WTC11 (cell line): ENCODE results near the gene ARMC7. TPM values are rescaled to one million over a fixed set of nuclear protein-coding genes. Genes with fewer than 3 reads are reported as not detected.
"Not testable (repeated sequence)": the region's sequence is repeated elsewhere in the genome, so short reads cannot be mapped to it uniquely, and the experiment has no call there.

Source experiments
- ATAC-seq: fragments of 200-7000 bp; cut with Tn5 transposase; 2 replicates; pipeline ENCODE4 v1.10.0; 2021; ENCODE audit warnings: mild to moderate bottlenecking, moderate library complexity
- CTCF ChIA-PET: fragments of 300-600 bp; sonication (Branson Sonifier 250); formaldehyde crosslinking; loops from one replicate; lab custom pipeline; 2021; ENCODE audit warnings: antibody characterized with exemption; lab: Charles Lee
- POLR2A ChIA-PET: fragments of 350-600 bp; sonication (Branson Sonifier 250); formaldehyde crosslinking; loops from one replicate; lab custom pipeline; 2021; ENCODE audit warnings: antibody characterized with exemption; lab: Charles Lee
- DNase-seq: peaks from one replicate; pipeline ENCODE4 v3.0.0; 2021; ENCODE audit warnings: low spot score
- H3K27ac Mint-ChIP-seq: 2 replicates; pipeline ENCODE4 v1.8.0; 2021; ENCODE audit warnings: mixed read lengths
- H3K27me3 Mint-ChIP-seq: 2 replicates; pipeline ENCODE4 v1.8.0; 2021; ENCODE audit warnings: low read depth, mild to moderate bottlenecking, moderate library complexity, mixed read lengths
- H3K36me3 Mint-ChIP-seq: 2 replicates; pipeline ENCODE4 v1.8.0; 2021; ENCODE audit warnings: mixed read lengths
- H3K4me1 Mint-ChIP-seq: 2 replicates; pipeline ENCODE4 v1.8.0; 2022; ENCODE audit warnings: mixed read lengths
- H3K4me3 Mint-ChIP-seq: 2 replicates; pipeline ENCODE4 v1.8.0; 2021; ENCODE audit warnings: mild to moderate bottlenecking, moderate library complexity, mixed read lengths
- H3K9me3 Mint-ChIP-seq: 2 replicates; pipeline ENCODE4 v1.8.0; 2021; ENCODE audit warnings: mixed read lengths
- CREM ChIP-seq: sonication (generic); formaldehyde crosslinking; IDR thresholded peaks from 2 replicates; pipeline ENCODE4 v1.8.1; 2022; ENCODE audit warnings: mild to moderate bottlenecking, missing genetic modification reagents, moderate library complexity
- ELF4 ChIP-seq: sonication (generic); formaldehyde crosslinking; IDR thresholded peaks from 2 replicates; pipeline ENCODE4 v1.8.1; 2022; ENCODE audit warnings: low read depth, mild to moderate bottlenecking, moderate library complexity, missing genetic modification reagents
- ESRRA ChIP-seq: sonication (generic); formaldehyde crosslinking; IDR thresholded peaks from 2 replicates; pipeline ENCODE4 v1.8.1; 2022; ENCODE audit warnings: mild to moderate bottlenecking, missing genetic modification reagents, borderline replicate concordance
- FOXK1 ChIP-seq: sonication (generic); formaldehyde crosslinking; IDR thresholded peaks from 2 replicates; pipeline ENCODE4 v1.8.0; 2022; ENCODE audit warnings: mild to moderate bottlenecking, moderate library complexity, missing genetic modification reagents
- HMGA2 ChIP-seq: fragments of 250-450 bp; sonication (Bioruptor Pico); IDR thresholded peaks from 2 replicates; pipeline ENCODE4 v1.4.0; 2021; ENCODE audit warnings: mild to moderate bottlenecking, moderate library complexity
- JUN ChIP-seq: sonication (generic); formaldehyde crosslinking; IDR thresholded peaks from 2 replicates; pipeline ENCODE4 v1.8.0; 2023; ENCODE audit warnings: mild to moderate bottlenecking, missing genetic modification reagents
- MYBL2 ChIP-seq: sonication (generic); formaldehyde crosslinking; IDR thresholded peaks from 2 replicates; pipeline ENCODE4 v1.8.1; 2023; ENCODE audit warnings: mild to moderate bottlenecking, moderate library complexity, missing genetic modification reagents
- NFE2L1 ChIP-seq: sonication (generic); formaldehyde crosslinking; IDR thresholded peaks from 2 replicates; pipeline ENCODE4 v1.8.1; 2023; ENCODE audit warnings: missing genetic modification reagents
- NR3C1 ChIP-seq: sonication (generic); formaldehyde crosslinking; conservative IDR thresholded peaks from 2 replicates; pipeline ENCODE4 v1.8.1; 2023; ENCODE audit warnings: low read depth, mild to moderate bottlenecking, missing genetic modification reagents
- SMAD3 ChIP-seq: sonication (generic); formaldehyde crosslinking; IDR thresholded peaks from 2 replicates; pipeline ENCODE4 v1.8.0; 2022; ENCODE audit warnings: missing genetic modification reagents, mild to moderate bottlenecking, borderline replicate concordance
- SP1 ChIP-seq: sonication (generic); formaldehyde crosslinking; conservative IDR thresholded peaks from 2 replicates; pipeline ENCODE4 v1.8.1; 2022; ENCODE audit warnings: missing genetic modification reagents
- TCF7 ChIP-seq: sonication (generic); formaldehyde crosslinking; IDR thresholded peaks from 2 replicates; pipeline ENCODE4 v1.8.0; 2022; ENCODE audit warnings: mild to moderate bottlenecking, low read depth, missing genetic modification reagents, moderate library complexity
- ZBTB21 ChIP-seq: sonication (generic); formaldehyde crosslinking; IDR thresholded peaks from 2 replicates; pipeline ENCODE4 v1.8.1; 2023; ENCODE audit warnings: mild to moderate bottlenecking, missing genetic modification reagents, borderline replicate concordance
- ZNF121 ChIP-seq: sonication (generic); formaldehyde crosslinking; IDR thresholded peaks from 2 replicates; pipeline ENCODE4 v1.8.0; 2023; ENCODE audit warnings: missing genetic modification reagents
- ZNF219 ChIP-seq: sonication (generic); formaldehyde crosslinking; IDR thresholded peaks from 2 replicates; pipeline ENCODE4 v1.8.0; 2023; ENCODE audit warnings: missing genetic modification reagents, mild to moderate bottlenecking, borderline replicate concordance
- ZNF671 ChIP-seq: fragments of 250-450 bp; sonication (Bioruptor Pico); IDR thresholded peaks from 2 replicates; pipeline ENCODE4 v1.8.0; 2021; ENCODE audit warnings: mild to moderate bottlenecking
- total RNA-seq: library from RNA; stranded (reverse); gene quantifications from 3 replicates; pipeline ENCODE4 v1.2.3, GENCODE V29; 2021
- TF ChIP-seq, protein P1 (sequence below): sonication (generic); formaldehyde crosslinking; IDR thresholded peaks from 2 replicates; pipeline ENCODE4 v1.8.0; 2022; ENCODE audit warnings: mild to moderate bottlenecking, missing genetic modification reagents
- TF ChIP-seq, protein P2 (sequence below): sonication (generic); formaldehyde crosslinking; conservative IDR thresholded peaks from 2 replicates; pipeline ENCODE4 v1.8.1; 2022; ENCODE audit warnings: mild to moderate bottlenecking, missing genetic modification reagents
- TF ChIP-seq, protein P3 (sequence below): fragments of 250-450 bp; sonication (Bioruptor Pico); IDR thresholded peaks from 2 replicates; pipeline ENCODE4 v1.9.0; 2021; ENCODE audit warnings: mild to moderate bottlenecking

The ARMC7 gene
- total RNA-seq, 1 experiment from 2014 or later = 13.2 TPM

DNA sequence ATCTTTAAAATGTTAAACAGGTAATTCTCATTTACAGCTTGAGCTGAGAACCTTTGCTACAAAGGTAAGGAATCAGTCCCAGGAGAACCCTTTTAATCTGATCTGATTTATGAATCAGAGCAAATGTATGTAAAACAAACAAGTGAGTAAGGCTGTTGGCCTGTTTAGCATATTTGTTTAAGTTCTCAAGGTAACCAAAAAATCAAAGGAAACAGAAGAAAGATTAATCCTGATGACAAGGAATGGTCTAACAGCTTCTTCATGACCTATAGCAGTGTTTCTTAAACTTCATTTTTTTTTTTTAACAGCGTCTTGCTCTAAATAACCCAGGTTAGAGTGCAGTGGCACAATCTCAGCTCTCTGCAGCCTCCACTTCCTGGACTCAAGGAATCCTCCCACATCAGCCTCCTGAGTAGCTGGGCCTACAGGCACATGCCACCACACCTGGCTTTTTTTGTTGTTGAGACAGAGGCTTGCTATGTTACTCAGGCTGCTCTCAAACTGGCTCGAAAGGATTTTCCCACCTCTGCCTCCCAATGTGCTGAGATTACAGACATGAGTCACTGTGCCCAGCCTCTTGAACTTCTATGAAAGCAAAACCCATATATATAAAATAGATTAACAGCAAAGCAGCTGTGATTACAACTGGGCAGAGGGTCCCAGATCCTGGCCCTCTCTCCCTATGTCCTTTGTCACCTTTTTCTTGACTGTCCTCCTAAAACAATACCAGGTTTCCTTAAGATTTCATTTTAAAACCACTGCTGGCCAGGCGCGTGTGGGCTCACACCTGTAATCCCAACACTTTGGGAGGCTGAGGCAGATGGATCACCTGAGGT lies 49.6 kb downstream of the ARMC7 start:
- H3K36me3 Mint-ChIP-seq = peaks cover 6% of the 10 kb centered on the region; the same call in 1 of the 2 replicates
- H3K27ac Mint-ChIP-seq = peak overlapping the region; percentile 49; the same call in 1 of the 2 replicates
- H3K4me1 Mint-ChIP-seq = peaks cover 21% of the 10 kb centered on the region
- no peak for DNase-seq
- no peak for ATAC-seq
- H3K27me3 Mint-ChIP-seq = no peaks in the 10 kb centered on the region
- ChIA-PET POLR2A (interaction anchor here (0.7 kb wide), 1 partner anchor 40 kb away, joined by 3 read pairs; no protein-coding TSS in a partner anchor), CTCF (interaction anchor here (0.8 kb wide), 2 partner anchors 13 to 81 kb away, joined by 3 read pairs; no protein-coding TSS in a partner anchor)
- TF ChIP-seq CREM (CRISPR knock-in tag) = no peak
- TF ChIP-seq, all 79 proteins: peak for 0
- H3K4me3 Mint-ChIP-seq = no peak overlapping the region
- H3K9me3 Mint-ChIP-seq = no peaks in the 10 kb centered on the region

DNA sequence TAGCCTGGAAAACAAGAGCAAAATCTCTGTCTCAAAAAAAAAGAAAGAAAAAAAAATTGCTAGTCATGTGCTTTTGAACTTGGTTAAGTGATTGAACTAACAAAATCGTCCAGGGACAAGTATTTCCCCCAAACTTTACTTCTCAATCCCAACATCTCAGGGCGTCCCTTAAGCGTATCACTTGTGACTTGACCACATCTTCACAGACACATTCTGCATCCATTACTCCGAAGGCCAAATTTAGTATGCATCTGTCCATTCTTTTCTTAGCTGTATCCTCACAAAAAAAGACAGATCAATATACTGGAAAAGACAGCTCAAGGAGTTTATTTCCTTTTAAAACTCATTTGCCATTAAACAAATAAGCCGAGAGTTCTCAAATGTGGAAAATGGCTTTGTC lies 50.4 kb downstream of the ARMC7 start:
- Mint-ChIP-seq H3K9me3 (no peaks in the 10 kb centered on the region), H3K36me3 (peaks cover 6% of the 10 kb centered on the region), H3K4me1 (peaks cover 15% of the 10 kb centered on the region)
- TF ChIP-seq ZNF219 (CRISPR knock-in tag) (no peak), NR3C1 (CRISPR knock-in tag) (no peak), SMAD3 (CRISPR knock-in tag) (no peak), HMGA2 (CRISPR knock-in tag) (no peak)
- TF ChIP-seq, protein P1, sequence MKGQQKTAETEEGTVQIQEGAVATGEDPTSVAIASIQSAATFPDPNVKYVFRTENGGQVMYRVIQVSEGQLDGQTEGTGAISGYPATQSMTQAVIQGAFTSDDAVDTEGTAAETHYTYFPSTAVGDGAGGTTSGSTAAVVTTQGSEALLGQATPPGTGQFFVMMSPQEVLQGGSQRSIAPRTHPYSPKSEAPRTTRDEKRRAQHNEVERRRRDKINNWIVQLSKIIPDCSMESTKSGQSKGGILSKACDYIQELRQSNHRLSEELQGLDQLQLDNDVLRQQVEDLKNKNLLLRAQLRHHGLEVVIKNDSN (CRISPR knock-in tag) = no peak
- TF ChIP-seq, all 79 proteins: peak for 0
- ChIA-PET POLR2A (interaction anchor here (0.7 kb wide), 1 partner anchor 40 kb away, joined by 3 read pairs; no protein-coding TSS in a partner anchor), CTCF (no interaction called here)
- Mint-ChIP-seq H3K27ac (no peak overlapping the region), H3K4me3 (no peak overlapping the region), H3K27me3 (no peaks in the 10 kb centered on the region)
- no peak for DNase-seq
- ATAC-seq = no peak

DNA sequence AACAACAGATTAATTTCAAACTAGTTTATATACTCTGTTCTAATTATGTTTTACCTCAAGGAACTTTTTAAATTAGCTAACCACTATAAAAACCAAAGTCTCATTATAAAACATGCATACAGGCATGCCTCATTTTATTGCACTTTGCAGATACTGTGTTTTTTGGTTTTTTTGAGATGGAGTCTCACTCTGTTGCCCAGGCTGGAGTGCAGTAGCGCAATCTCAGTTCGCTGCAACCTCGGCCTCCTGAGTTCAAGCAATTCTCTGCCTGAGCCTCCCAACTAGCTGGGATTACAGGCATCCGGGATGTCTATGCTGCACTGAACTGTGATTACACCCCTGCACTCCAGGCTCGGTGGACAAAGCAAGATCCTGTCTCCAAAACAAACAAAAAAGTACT lies 53.3 kb downstream of the ARMC7 start:
- Mint-ChIP-seq H3K27ac (no peak overlapping the region), H3K4me1 (0 out of 2 replicates have a peak, but pooled peaks cover 2% of the 10 kb centered on the region)
- POLR2A ChIA-PET = interaction anchor here (0.6 kb wide), 2 partner anchors 84 to 258 kb away, joined by 3 to 5 read pairs; no protein-coding TSS in a partner anchor

DNA sequence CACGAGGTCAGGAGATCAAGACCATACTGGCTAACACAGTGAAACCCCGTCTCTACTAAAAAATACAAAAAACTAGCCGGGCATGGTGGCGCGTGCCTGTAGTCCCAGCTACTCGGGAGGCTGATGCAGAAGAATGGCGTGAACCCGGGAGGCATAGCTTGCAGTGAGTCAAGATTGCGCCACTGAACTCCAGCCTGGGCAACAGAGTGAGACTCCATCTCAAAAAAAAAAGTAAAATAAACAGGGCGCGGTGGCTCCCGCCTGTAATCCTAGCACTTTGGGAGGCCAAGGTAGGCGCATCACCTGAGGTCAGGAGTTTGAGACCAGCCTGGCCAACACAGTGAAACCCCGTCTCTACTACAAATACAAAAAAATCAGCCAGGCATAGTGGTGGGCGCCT lies 54.8 kb downstream of the ARMC7 start:
- ATAC-seq, H3K4me1 Mint-ChIP-seq, DNase-seq, H3K4me3 Mint-ChIP-seq, H3K27me3 Mint-ChIP-seq, POLR2A ChIA-PET, H3K9me3 Mint-ChIP-seq, H3K27ac Mint-ChIP-seq: not testable (repeated sequence)
- CTCF ChIA-PET = interaction anchor here (0.6 to 0.9 kb wide), 2 partner anchors 110 to 516 kb away, joined by 3 to 4 read pairs; no protein-coding TSS in a partner anchor
- H3K36me3 Mint-ChIP-seq = peaks cover 36% of the 10 kb centered on the region

More for the DNA sequence above, 53.3 kb downstream of the ARMC7 start:
- TF ChIP-seq, protein P2, sequence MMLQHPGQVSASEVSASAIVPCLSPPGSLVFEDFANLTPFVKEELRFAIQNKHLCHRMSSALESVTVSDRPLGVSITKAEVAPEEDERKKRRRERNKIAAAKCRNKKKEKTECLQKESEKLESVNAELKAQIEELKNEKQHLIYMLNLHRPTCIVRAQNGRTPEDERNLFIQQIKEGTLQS = no peak
- peak; percentile 55; the same call in 1 of the 2 replicates for TF ChIP-seq ZNF121 (CRISPR knock-in tag)
- CTCF ChIA-PET = interaction anchor here (1.0 to 1.6 kb wide), 2 partner anchors 9 to 33 kb away, joined by 3 to 7 read pairs; no protein-coding TSS in a partner anchor
- Mint-ChIP-seq H3K4me3 (no peak overlapping the region), H3K9me3 (no peaks in the 10 kb centered on the region), H3K36me3 (peaks cover 27% of the 10 kb centered on the region), H3K27me3 (no peaks in the 10 kb centered on the region)
- ATAC-seq (no peak), DNase-seq (no peak)

DNA sequence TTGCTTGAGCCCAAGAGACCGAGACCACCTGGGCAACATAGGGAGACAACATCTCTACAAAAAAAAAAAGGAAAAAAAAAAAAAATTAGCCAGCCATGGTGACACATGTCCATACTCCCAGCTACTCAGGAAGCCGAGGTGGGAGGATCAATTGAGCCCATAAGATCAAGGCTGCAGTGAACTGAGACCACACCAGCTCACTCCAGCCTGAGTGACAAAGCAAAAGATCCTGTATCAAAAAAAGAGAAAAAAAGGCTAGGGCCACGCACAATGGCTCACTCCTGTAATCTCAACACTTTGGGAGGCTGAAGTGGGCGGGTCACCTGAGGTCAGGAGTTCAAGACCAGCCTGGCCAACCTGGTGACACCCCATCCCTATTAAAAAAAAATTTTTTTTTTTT lies 59.2 kb downstream of the ARMC7 start:
- peaks cover 52% of the 10 kb centered on the region for H3K36me3 Mint-ChIP-seq
- H3K27ac Mint-ChIP-seq = no peak overlapping the region
- ATAC-seq (no peak), DNase-seq (no peak)
- ChIA-PET POLR2A (interaction anchor here (0.8 kb wide), 1 partner anchor 14 kb away, joined by 3 read pairs; no protein-coding TSS in a partner anchor), CTCF (interaction anchor here (0.6 kb wide), 2 partner anchors 41 to 111 kb away, joined by 3 read pairs; no protein-coding TSS in a partner anchor)
- H3K4me1 Mint-ChIP-seq = no peaks in the 10 kb centered on the region
- H3K9me3 Mint-ChIP-seq = no peaks in the 10 kb centered on the region
- H3K27me3 Mint-ChIP-seq = no peaks in the 10 kb centered on the region
- no peak overlapping the region for H3K4me3 Mint-ChIP-seq
- TF ChIP-seq, protein P1 (CRISPR knock-in tag) = no peak
- TF ChIP-seq SP1 (CRISPR knock-in tag) (no peak), HMGA2 (CRISPR knock-in tag) (no peak), CREM (CRISPR knock-in tag) (no peak), JUN (CRISPR knock-in tag) (no peak), ZNF671 (CRISPR knock-in tag) (no peak), FOXK1 (CRISPR knock-in tag) (no peak), NFE2L1 (CRISPR knock-in tag) (no peak), ESRRA (CRISPR knock-in tag) (no peak), ZBTB21 (CRISPR knock-in tag) (no peak), MYBL2 (no peak), TCF7 (CRISPR knock-in tag) (no peak), ELF4 (no peak)
- TF ChIP-seq, protein P2 = no peak
- TF ChIP-seq, protein P3, sequence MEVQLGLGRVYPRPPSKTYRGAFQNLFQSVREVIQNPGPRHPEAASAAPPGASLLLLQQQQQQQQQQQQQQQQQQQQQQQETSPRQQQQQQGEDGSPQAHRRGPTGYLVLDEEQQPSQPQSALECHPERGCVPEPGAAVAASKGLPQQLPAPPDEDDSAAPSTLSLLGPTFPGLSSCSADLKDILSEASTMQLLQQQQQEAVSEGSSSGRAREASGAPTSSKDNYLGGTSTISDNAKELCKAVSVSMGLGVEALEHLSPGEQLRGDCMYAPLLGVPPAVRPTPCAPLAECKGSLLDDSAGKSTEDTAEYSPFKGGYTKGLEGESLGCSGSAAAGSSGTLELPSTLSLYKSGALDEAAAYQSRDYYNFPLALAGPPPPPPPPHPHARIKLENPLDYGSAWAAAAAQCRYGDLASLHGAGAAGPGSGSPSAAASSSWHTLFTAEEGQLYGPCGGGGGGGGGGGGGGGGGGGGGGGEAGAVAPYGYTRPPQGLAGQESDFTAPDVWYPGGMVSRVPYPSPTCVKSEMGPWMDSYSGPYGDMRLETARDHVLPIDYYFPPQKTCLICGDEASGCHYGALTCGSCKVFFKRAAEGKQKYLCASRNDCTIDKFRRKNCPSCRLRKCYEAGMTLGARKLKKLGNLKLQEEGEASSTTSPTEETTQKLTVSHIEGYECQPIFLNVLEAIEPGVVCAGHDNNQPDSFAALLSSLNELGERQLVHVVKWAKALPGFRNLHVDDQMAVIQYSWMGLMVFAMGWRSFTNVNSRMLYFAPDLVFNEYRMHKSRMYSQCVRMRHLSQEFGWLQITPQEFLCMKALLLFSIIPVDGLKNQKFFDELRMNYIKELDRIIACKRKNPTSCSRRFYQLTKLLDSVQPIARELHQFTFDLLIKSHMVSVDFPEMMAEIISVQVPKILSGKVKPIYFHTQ (CRISPR knock-in tag) = no peak
